GM18909 (cell line): ENCODE measurements around the gene FAM174A.
A peak's percentile ranks its signal among the peaks of the same experiment; 100 is the strongest.

Experiments used
- ATAC-seq: cut with Tn5 transposase; IDR thresholded peaks from one replicate; pipeline ENCODE4 v1.9.1; 2021; ENCODE audit warnings: mild to moderate bottlenecking; ENCODE audit not compliant: unreplicated experiment, poor library complexity

FAM174A gene

DNA sequence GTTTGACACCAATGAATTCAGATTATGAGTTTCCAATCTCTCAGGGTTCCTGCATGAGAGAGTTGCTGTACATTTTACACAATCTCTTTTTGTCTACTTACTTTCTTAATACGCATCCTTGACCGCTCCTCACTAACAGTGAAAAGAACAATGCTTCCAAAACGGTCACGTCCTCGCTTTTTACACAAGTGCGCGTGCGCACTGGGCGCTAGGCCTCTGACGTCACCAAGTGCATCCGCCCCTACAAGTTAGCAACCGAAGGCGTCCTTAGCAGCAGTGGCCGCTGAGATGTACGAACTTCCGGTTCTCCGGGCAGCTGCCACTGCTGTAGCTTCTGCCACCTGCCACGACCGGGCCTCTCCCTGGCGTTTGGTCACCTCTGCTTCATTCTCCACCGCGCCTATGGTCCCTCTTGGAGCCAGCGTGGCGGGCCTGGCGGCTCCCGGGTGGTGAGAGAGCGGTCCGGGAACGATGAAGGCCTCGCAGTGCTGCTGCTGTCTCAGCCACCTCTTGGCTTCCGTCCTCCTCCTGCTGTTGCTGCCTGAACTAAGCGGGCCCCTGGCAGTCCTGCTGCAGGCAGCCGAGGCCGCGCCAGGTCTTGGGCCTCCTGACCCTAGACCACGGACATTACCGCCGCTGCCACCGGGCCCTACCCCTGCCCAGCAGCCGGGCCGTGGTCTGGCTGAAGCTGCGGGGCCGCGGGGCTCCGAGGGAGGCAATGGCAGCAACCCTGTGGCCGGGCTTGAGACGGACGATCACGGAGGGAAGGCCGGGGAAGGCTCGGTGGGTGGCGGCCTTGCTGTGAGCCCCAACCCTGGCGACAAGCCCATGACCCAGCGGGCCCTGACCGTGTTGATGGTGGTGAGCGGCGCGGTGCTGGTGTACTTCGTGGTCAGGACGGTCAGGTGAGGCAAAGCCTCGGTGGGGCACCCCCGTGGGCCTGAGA is at the start of gene FAM174A:
FAM174A (plus strand) TSS at position 315 of the 946 bp plus-strand sequence; CDS start at position 472, 157 bp downstream.
- peak; percentile 98 for ATAC-seq

DNA sequence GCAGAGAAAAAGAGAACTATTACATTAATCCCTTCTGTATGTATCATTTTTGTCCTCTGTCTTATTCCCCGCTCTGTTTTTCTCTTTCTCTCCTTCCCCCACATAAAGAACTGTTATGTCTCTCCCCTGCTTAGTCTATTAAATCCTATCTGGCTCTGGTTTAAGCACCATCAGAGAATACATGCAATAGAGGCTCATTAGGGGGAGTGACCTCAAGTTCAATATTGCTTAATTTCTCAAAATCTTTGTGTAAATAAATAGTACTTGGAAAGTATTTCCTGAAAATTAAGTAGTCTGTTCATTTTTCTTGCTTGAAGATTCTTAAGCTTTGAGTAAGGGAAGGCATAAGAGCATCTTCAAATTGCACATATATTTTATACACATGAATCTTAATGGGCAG is 41.2 kb upstream of the FAM174A start:
- no peak for ATAC-seq

- no peak for ATAC-seq
These were observed 38.9 kb upstream of the FAM174A start for GRCh38 chr5:100496296-100496695.

DNA sequence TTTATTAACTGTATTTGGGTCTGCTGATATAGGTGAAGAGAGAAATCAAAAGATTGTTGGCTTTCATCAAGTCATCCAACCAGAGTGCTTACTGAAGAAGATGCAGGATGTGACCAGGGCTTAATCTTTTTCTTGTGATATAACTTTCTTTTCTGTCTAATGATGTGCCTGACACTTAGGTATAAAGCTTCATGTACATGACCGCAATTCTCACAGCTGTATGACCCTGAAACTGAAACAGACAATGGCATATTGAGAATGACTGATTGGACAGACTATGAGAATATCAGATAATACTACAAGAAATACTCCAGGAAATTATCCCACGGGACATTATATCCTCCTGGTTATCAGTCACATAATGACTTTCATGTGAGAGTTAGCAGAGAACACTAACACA is 32.5 kb upstream of the FAM174A start:
- no peak for ATAC-seq

- ATAC-seq = no peak
These were observed 29.0 kb upstream of the FAM174A start for GRCh38 chr5:100505984-100506670.

DNA sequence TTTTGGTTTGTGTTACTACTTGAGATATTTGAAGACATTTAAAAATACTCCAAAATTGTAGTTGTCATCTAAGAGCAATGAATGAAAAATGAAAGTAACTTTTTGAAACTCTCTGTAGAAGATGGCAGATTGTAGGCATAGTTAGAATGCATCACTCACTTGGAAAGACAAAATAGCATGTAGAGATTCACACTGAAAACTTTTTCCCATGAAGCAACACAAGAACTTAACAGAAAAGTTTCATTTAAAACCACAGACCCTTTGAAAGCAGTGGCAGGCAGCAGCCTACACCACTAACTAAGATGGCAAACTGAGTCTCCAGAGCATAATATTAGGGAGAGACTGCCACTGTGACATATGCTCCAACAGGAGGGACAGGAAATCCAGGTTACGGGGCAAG is 18.9 kb upstream of the FAM174A start:
- peak; percentile 66 for ATAC-seq

DNA sequence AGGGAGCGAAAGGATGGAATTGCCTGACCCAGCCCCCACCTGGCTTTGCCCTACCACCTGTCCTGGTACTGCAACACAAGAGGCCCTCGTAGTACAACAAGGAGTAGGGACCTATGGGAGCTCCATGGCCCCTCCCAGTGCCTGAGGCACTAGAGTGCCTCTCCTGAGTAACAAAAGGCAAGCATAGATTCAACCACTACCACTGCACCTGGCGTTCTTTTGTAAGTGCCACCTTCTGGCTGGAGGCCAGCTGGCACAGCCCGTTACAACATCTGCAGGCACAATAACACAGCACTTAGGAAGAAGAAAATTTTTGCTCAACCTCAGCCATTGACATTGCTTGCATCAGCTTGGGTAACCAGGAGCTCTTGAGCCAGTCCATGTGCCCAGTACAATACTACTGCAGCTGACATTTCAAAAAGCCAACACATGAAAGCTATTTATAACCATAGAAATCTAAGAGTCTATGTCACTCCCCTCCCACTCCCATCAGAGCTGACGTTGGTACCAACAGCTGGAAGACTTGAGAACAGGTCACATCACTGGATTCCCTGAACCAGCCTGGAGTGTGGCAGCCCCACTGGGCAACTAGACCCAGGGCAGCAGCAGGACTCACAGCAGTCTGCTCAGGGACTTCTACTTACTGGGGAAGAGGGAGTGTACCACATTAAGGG is 17.7 kb upstream of the FAM174A start:
- no peak for ATAC-seq

GRCh38 chr5:100518377-100518776 is 16.8 kb upstream of the FAM174A start:
- ATAC-seq = no peak

DNA sequence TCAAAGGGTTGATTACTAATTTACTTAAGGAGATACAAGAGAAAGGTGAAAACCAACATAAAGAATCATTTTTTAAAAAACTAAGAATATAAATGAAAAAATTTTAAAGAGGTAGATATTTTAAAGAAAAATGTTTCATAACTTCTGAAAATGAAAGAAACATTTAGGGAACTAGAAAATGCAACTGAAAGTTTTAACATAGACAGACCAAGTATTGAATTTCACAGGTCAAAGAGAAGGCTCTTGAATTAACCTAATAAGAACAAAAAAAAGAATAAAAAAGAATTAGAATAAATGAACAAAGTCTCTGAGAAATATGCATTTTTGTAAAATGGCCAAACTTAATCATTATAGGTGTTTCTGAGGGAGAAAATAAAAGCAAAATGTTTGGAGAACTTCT is 16.1 kb upstream of the FAM174A start:
- peak; percentile 59 for ATAC-seq

DNA sequence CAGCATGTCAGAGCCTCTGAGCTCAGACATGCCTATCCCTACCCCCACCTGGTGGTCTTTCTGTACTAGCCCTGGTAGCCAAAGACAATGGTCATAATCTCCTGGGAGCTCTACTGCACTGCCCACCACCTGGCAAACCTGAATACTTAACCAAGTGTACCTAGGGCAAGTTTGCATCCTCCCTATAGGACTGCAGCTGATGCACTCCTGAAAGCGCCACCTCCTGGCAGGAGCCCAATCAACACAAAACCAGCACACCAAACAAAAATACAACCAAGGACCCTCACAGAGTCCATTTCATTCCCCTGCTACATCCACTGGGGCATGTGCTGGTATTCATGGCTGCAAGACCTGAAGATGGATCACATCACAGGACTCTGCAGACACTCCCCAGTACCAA is 14.8 kb upstream of the FAM174A start:
- ATAC-seq = no peak

DNA sequence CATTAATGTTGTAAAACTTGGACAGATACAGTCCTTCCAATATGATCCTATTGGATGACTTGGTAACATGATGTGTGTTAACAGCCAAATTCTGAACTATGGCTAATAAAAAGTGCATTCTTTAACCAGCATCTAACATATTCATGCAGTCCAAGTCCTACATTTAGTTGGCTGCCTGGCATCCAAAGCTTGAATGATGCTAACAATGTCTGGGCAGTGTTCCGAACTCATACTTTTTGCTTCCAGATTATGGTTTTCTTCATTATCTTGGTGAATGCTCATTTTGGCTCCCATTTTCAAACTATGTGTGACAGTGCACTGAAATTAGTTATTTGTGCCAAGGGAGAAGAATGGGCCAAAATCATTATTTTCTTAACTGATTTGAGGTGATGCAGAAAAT is 2.8 kb downstream of the FAM174A start:
- ATAC-seq = no peak

GRCh38 chr5:100539519-100539918 is 4.3 kb downstream of the FAM174A start:
- ATAC-seq = no peak

- ATAC-seq = no peak
These were observed 6.9 kb downstream of the FAM174A start for GRCh38 chr5:100542086-100542485.

GRCh38 chr5:100546001-100546400 is 10.8 kb downstream of the FAM174A start:
- no peak for ATAC-seq

DNA sequence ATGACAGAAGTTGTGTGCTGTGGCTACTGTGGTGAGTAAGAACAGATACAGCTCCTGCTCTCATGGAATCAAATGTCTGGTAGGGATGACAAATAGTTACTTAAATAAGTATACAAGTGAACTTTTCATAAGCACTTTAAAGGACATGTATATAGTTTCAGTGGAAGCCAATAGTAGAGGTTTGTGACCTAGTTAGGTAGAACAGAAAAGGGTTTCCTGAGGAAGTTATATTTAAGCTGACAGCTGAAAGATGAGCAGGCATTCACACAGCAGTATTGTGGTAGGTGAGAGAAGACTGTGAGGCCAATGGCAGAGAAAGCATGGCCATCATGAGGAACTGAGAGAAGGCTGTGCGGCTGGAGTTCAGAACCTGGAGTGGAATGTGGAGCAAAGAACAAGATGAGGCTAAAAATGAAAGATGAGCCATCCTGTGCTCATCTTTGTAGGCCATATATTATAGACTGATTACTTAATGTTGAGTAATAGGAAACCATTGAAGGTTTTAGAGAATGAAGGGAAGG is 15.4 kb downstream of the FAM174A start:
- ATAC-seq = peak; percentile 97

GRCh38 chr5:100551183-100551582 is 16.0 kb downstream of the FAM174A start:
- no peak for ATAC-seq

DNA sequence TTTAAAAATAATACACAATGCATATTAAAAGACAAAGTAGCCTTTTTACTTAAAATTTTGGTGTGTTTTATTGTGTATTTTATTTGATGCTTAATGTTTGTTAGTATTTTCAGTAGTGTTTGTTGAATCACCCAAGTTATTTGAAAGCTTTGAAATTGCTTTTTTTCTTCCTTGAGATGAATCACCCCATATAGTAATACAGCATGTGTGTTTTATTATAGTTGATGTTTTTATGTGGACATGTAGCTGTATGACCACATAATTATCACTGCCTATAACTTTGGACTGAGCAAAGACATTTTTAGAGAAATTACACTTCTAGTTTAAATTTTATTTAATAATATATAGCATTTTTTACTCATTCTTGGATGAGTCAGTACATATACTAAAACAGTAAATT is 18.0 kb downstream of the FAM174A start:
- no peak for ATAC-seq

- ATAC-seq = no peak
These were observed 25.7 kb downstream of the FAM174A start for GRCh38 chr5:100560860-100561259.

- ATAC-seq = no peak
These were observed 27.6 kb downstream of the FAM174A start for GRCh38 chr5:100562821-100563220.

DNA sequence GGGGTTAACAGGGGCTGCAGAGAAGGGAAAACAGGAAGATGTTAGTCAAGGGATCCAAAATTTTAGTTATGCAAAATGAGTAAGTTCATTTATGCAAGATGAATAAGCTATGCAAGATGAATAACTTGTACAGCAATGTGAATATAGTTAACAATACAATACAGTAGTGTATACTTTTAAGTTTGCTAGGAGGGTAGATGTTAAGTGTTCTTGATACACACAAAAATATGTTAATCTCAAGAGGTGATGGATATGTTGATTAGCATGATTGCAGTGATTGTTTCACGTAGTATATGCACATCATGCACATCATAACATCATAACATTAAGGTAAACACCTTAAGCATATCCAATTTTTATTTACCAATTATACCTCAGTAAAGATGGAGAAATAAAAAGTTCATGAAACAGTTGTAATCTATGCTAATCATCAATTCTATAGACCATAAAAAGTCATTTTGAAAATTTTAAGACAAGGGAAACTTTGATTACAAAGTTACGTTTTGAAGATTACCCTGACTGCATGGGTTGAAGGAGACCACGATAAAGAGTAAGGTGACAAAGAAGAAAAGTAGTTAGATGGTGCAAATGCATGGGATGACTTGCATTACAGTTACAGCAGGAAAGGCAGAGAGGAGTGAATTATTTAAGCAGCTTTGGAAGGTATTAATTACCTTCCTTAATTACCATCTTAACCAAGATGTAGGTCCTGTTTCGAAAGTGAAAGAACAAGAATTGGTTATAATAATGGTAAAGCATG is 31.4 kb downstream of the FAM174A start:
- ATAC-seq = no peak
